SK-N-DZ (cell line): ENCODE results near the gene NAA11. TPM values are rescaled to one million over a fixed set of nuclear protein-coding genes. Genes with fewer than 3 reads are reported as not detected.

Experiments used
- DNase-seq: peaks from one replicate; pipeline ENCODE4 v3.0.0-alpha.2; 2015; ENCODE audit warnings: low spot score
- polyA plus RNA-seq, 2 experiments: library from polyadenylated mRNA; depleted of rRNA; stranded (reverse); fragments of >200 nt; gene quantifications; 2 replicates each; pipeline ENCODE4 v1.2.3, GENCODE V29; 2014

Gene NAA11
- polyA plus RNA-seq (2014; cell fraction: cytosol; rRNA removed) = not detected in 2 replicates
- polyA plus RNA-seq (2014; cell fraction: nucleus; rRNA removed) = not detected in 2 replicates

- no peak for DNase-seq
These were observed at the start of gene NAA11 for GRCh38 chr4:79325864-79326328. NAA11 (minus strand) TSS chr4:79326061; CDS start chr4:79325877, 184 bp downstream.

GRCh38 chr4:79370026-79370425 lies 44.2 kb upstream of the NAA11 start:
- no peak for DNase-seq

GRCh38 chr4:79367096-79367495 lies 41.2 kb upstream of the NAA11 start:
- no peak for DNase-seq

GRCh38 chr4:79366422-79366821 lies 40.6 kb upstream of the NAA11 start:
- DNase-seq = no peak

GRCh38 chr4:79364061-79364460 lies 38.2 kb upstream of the NAA11 start:
- peak; percentile 17 for DNase-seq

GRCh38 chr4:79362626-79363025 lies 36.8 kb upstream of the NAA11 start:
- no peak for DNase-seq

GRCh38 chr4:79360006-79360405 lies 34.1 kb upstream of the NAA11 start:
- no peak for DNase-seq

- DNase-seq = peak; percentile 68
These were observed 32.6 kb upstream of the NAA11 start for GRCh38 chr4:79358438-79358837.

GRCh38 chr4:79357365-79357764 lies 31.5 kb upstream of the NAA11 start:
- peak; percentile 83 for DNase-seq

GRCh38 chr4:79353075-79353474 lies 27.2 kb upstream of the NAA11 start:
- no peak for DNase-seq

GRCh38 chr4:79348405-79348804 lies 22.5 kb upstream of the NAA11 start:
- no peak for DNase-seq

- DNase-seq = no peak
These were observed 16.2 kb upstream of the NAA11 start for GRCh38 chr4:79341893-79342653.

- DNase-seq = no peak
These were observed 14.7 kb upstream of the NAA11 start for GRCh38 chr4:79340568-79340967.

GRCh38 chr4:79338148-79338547 lies 12.3 kb upstream of the NAA11 start:
- DNase-seq = no peak

GRCh38 chr4:79334783-79335182 lies 8.9 kb upstream of the NAA11 start:
- DNase-seq = no peak

GRCh38 chr4:79334341-79334740 lies 8.5 kb upstream of the NAA11 start:
- DNase-seq = no peak

GRCh38 chr4:79331126-79331876 lies 5.4 kb upstream of the NAA11 start:
- peak; percentile 62 for DNase-seq

GRCh38 chr4:79330720-79331119 lies 4.9 kb upstream of the NAA11 start:
- DNase-seq = peak; percentile 31

- no peak for DNase-seq
These were observed 425 bp downstream of the NAA11 start for GRCh38 chr4:79325436-79325835.

- no peak for DNase-seq
These were observed 5.9 kb downstream of the NAA11 start for GRCh38 chr4:79319975-79320374.

- no peak for DNase-seq
These were observed 8.2 kb downstream of the NAA11 start for GRCh38 chr4:79317711-79318110.

- no peak for DNase-seq
These were observed 10.0 kb downstream of the NAA11 start for GRCh38 chr4:79315891-79316290.

GRCh38 chr4:79311279-79311678 lies 14.6 kb downstream of the NAA11 start:
- no peak for DNase-seq
